ENCODE results near the gene BAZ2A.

The BAZ2A gene

DNA sequence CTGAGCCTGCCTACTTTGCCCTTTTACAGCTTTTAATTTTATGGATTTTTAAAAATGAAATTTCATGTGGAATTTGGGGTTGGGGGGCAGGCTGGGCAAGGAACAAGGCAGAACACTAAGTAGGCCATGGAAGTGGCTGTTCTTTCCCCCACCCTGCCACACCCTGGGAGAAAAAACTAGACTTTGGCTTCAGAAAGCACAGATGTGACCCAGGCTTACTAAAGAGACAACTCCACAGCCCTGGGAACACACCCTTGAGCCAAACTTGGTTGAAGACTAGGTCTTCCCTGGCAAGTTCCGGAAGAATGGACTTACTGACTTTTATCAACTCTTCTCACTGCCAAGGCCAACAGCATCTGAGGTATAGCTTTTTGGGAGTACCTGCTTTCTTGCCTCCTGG is 40.3 kb downstream of the BAZ2A start (continued):
- TF ChIP-seq, protein P1, sequence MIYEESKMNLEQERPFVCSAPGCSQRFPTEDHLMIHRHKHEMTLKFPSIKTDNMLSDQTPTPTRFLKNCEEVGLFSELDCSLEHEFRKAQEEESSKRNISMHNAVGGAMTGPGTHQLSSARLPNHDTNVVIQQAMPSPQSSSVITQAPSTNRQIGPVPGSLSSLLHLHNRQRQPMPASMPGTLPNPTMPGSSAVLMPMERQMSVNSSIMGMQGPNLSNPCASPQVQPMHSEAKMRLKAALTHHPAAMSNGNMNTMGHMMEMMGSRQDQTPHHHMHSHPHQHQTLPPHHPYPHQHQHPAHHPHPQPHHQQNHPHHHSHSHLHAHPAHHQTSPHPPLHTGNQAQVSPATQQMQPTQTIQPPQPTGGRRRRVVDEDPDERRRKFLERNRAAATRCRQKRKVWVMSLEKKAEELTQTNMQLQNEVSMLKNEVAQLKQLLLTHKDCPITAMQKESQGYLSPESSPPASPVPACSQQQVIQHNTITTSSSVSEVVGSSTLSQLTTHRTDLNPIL (CRISPR knock-in tag; IDR thresholded peaks at IDR 0.05; ENCODE audit: low read depth) = no peak
- TF ChIP-seq ZFP30 (CRISPR knock-in tag; IDR thresholded peaks at IDR 0.05) = no peak
- no peak for TF ChIP-seq PPARA (CRISPR knock-in tag; IDR thresholded peaks at IDR 0.05; ENCODE audit: borderline replicate concordance)
- TF ChIP-seq, protein P2, sequence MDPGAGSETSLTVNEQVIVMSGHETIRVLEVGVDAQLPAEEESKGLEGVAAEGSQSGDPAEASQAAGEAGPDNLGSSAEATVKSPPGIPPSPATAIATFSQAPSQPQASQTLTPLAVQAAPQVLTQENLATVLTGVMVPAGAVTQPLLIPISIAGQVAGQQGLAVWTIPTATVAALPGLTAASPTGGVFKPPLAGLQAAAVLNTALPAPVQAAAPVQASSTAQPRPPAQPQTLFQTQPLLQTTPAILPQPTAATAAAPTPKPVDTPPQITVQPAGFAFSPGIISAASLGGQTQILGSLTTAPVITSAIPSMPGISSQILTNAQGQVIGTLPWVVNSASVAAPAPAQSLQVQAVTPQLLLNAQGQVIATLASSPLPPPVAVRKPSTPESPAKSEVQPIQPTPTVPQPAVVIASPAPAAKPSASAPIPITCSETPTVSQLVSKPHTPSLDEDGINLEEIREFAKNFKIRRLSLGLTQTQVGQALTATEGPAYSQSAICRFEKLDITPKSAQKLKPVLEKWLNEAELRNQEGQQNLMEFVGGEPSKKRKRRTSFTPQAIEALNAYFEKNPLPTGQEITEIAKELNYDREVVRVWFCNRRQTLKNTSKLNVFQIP (CRISPR knock-in tag; IDR thresholded peaks at IDR 0.05; ENCODE audit: borderline replicate concordance, low read depth) = no peak
- TF ChIP-seq ESRRG (CRISPR knock-in tag; IDR thresholded peaks at IDR 0.05) = no peak
- no peak for TF ChIP-seq ZNF565 (CRISPR knock-in tag; conservative IDR thresholded peaks at IDR 0.05; ENCODE audit: low read depth)

DNA sequence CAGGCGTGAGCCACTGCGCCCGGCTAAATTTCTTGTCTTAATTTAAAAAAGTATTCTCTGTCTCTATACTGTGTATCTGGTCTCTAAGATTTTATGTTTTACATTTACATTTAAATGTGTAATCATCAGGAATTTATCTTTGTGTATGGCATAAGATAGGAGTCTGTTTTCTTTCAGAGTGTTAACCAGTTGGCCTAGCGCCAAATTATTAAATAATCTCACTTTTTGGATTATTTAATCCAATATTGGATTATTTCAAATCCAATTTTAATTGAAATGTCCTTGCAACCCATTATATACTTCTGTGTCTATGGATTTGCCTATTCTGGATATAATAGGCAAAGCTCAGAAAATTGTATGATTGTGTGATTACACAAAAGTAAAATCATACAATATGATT is 45.0 kb downstream of the BAZ2A start:
- no peak for ATAC-seq
- TF ChIP-seq ARNTL (CRISPR knock-in tag; IDR thresholded peaks at IDR 0.05; ENCODE audit: borderline replicate concordance, low read depth) = no peak
- TF ChIP-seq ESRRG (CRISPR knock-in tag; IDR thresholded peaks at IDR 0.05) = no peak
- TF ChIP-seq, protein P2 (CRISPR knock-in tag; IDR thresholded peaks at IDR 0.05; ENCODE audit: borderline replicate concordance, low read depth) = no peak
- TF ChIP-seq TCF4 (CRISPR knock-in tag; IDR thresholded peaks at IDR 0.05; ENCODE audit: borderline replicate concordance) = no peak
- TF ChIP-seq, protein P3, sequence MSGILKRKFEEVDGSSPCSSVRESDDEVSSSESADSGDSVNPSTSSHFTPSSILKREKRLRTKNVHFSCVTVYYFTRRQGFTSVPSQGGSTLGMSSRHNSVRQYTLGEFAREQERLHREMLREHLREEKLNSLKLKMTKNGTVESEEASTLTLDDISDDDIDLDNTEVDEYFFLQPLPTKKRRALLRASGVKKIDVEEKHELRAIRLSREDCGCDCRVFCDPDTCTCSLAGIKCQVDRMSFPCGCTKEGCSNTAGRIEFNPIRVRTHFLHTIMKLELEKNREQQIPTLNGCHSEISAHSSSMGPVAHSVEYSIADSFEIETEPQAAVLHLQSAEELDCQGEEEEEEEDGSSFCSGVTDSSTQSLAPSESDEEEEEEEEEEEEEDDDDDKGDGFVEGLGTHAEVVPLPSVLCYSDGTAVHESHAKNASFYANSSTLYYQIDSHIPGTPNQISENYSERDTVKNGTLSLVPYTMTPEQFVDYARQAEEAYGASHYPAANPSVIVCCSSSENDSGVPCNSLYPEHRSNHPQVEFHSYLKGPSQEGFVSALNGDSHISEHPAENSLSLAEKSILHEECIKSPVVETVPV (CRISPR knock-in tag; IDR thresholded peaks at IDR 0.05) = no peak
- TF ChIP-seq ZNF70 (CRISPR knock-in tag; IDR thresholded peaks at IDR 0.05) = no peak
- TF ChIP-seq TOX (CRISPR knock-in tag; IDR thresholded peaks at IDR 0.05; ENCODE audit: borderline replicate concordance) = no peak
- TF ChIP-seq, protein P1 (CRISPR knock-in tag; IDR thresholded peaks at IDR 0.05; ENCODE audit: low read depth) = no peak
- no peak for TF ChIP-seq GLIS3 (CRISPR knock-in tag; IDR thresholded peaks at IDR 0.05)
- no peak for TF ChIP-seq ZFP3 (CRISPR knock-in tag; IDR thresholded peaks at IDR 0.05)
- TF ChIP-seq ZC3H10 (CRISPR knock-in tag; IDR thresholded peaks at IDR 0.05) = no peak
- no peak for TF ChIP-seq ZFP30 (CRISPR knock-in tag; IDR thresholded peaks at IDR 0.05)
- no peak for TF ChIP-seq OSR1 (CRISPR knock-in tag; IDR thresholded peaks at IDR 0.05)
- no peak for TF ChIP-seq ISL1 (CRISPR knock-in tag; IDR thresholded peaks at IDR 0.05)
- TF ChIP-seq ZNF565 (CRISPR knock-in tag; conservative IDR thresholded peaks at IDR 0.05; ENCODE audit: low read depth) = no peak
- TF ChIP-seq, protein P4, sequence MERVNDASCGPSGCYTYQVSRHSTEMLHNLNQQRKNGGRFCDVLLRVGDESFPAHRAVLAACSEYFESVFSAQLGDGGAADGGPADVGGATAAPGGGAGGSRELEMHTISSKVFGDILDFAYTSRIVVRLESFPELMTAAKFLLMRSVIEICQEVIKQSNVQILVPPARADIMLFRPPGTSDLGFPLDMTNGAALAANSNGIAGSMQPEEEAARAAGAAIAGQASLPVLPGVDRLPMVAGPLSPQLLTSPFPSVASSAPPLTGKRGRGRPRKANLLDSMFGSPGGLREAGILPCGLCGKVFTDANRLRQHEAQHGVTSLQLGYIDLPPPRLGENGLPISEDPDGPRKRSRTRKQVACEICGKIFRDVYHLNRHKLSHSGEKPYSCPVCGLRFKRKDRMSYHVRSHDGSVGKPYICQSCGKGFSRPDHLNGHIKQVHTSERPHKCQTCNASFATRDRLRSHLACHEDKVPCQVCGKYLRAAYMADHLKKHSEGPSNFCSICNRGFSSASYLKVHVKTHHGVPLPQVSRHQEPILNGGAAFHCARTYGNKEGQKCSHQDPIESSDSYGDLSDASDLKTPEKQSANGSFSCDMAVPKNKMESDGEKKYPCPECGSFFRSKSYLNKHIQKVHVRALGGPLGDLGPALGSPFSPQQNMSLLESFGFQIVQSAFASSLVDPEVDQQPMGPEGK (CRISPR knock-in tag; IDR thresholded peaks at IDR 0.05; ENCODE audit: borderline replicate concordance) = no peak
- TF ChIP-seq BACH2 (CRISPR knock-in tag; IDR thresholded peaks at IDR 0.05; ENCODE audit: borderline replicate concordance) = no peak

DNA sequence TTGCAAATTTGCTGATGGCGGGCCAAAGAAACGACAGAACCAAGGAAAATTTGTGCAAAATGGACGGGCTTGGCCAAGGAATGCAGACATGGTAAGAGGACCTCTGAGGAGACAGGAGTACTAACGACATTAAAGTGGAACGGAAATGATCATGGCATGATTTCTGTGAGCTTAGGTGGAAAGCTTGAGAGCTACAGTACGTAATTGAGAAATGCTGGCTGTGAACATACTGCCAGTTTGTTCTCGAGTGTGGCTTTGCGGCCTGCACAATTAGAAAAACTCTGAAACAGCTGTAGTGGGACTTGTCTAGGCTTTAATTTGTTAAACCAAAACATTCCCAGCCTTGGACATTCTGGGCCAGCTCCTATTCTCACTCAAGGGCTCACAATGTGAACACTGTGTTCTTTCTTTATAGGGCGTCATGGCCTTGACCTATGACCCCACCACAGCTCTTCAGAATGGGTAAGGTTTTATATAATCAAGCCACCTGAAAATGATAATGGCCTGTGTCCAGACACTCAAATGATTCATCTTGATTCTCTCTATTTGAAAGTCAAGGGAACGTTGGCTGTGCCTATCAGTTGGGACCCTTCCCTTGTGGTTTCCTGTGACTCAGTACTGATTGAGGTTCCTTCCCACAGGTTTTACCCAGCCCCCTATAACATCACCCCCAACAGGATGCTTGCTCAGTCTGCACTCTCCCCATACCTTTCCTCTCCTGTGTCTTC is 48.5 kb downstream of the BAZ2A start:
- no peak; the same call in 2 of the 3 replicates for ATAC-seq
- TF ChIP-seq, protein P3 (CRISPR knock-in tag; IDR thresholded peaks at IDR 0.05) = no peak
- TF ChIP-seq, protein P2 (CRISPR knock-in tag; IDR thresholded peaks at IDR 0.05; ENCODE audit: borderline replicate concordance, low read depth) = no peak
- TF ChIP-seq TOX (CRISPR knock-in tag; IDR thresholded peaks at IDR 0.05; ENCODE audit: borderline replicate concordance) (no peak), OSR1 (CRISPR knock-in tag; IDR thresholded peaks at IDR 0.05) (no peak), ESRRG (CRISPR knock-in tag; IDR thresholded peaks at IDR 0.05) (no peak), CSDC2 (CRISPR knock-in tag; IDR thresholded peaks at IDR 0.05) (no peak), ISL1 (CRISPR knock-in tag; IDR thresholded peaks at IDR 0.05) (no peak), ZC3H10 (CRISPR knock-in tag; IDR thresholded peaks at IDR 0.05) (no peak), SNAI2 (CRISPR knock-in tag; IDR thresholded peaks at IDR 0.05) (no peak)
- TF ChIP-seq, protein P1 (CRISPR knock-in tag; IDR thresholded peaks at IDR 0.05; ENCODE audit: low read depth) = no peak
